PFSK-1 (cell line): ENCODE results near the gene VIT.

Source experiments
- FOXP2 ChIP-seq: optimal IDR thresholded peaks from 2 replicates; pipeline ENCODE3; 2011; ENCODE audit warnings: borderline replicate concordance, control low read depth, inconsistent platforms; ENCODE audit not compliant: insufficient read depth; ENCODE audit errors: extremely low read length, extremely low read depth
- POLR2AphosphoS5 ChIP-seq: IDR thresholded peaks from 2 replicates; pipeline ENCODE4 v1.6.1; 2012; ENCODE audit warnings: low read depth, mild to moderate bottlenecking, control low read depth, low read length, moderate library complexity
- SIN3A ChIP-seq: IDR thresholded peaks from 2 replicates; pipeline ENCODE4 v1.6.1; 2012; ENCODE audit warnings: mild to moderate bottlenecking, low read length, moderate library complexity, borderline replicate concordance; ENCODE audit not compliant: insufficient read depth
- TAF1 ChIP-seq: IDR thresholded peaks from 2 replicates; pipeline ENCODE4 v1.6.1; 2012; ENCODE audit warnings: low read length, control low read depth, borderline replicate concordance; ENCODE audit not compliant: insufficient read depth
- TF ChIP-seq, protein P1 (sequence below), 2 experiments: IDR thresholded peaks; 2 replicates each; pipeline versions ENCODE4 v1.6.1 to v1.8.0; 2011 to 2012; ENCODE audit warnings: low read depth in 2 of 2, low read length in 2 of 2, control low read depth in 1 of 2, inconsistent platforms in 1 of 2, mild to moderate bottlenecking in 1 of 2, moderate library complexity in 1 of 2; ENCODE audit not compliant: insufficient read depth in 1 of 2

The VIT gene

DNA sequence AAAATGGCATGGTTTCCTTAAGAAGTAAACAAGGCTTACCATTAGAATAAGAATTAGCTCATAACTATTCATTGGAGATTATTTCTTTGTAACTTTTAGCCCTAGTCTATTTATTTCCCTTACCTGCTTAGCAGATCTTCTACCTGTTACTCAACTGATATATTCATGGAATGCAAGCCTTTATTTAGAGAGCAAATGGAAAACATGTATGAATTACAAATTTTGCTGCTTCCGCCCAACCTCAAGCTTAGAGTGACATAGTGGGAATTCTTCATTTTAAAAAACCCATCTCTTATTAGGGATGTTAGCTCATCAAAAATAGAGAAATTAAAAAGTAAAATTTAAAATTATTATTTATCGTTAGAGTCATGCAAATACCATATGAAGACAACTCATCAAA lies 158.9 kb downstream of the VIT start:
- TF ChIP-seq FOXP2 (no peak), SIN3A (no peak), POLR2AphosphoS5 (no peak), TAF1 (no peak)
- TF ChIP-seq, protein P1, sequence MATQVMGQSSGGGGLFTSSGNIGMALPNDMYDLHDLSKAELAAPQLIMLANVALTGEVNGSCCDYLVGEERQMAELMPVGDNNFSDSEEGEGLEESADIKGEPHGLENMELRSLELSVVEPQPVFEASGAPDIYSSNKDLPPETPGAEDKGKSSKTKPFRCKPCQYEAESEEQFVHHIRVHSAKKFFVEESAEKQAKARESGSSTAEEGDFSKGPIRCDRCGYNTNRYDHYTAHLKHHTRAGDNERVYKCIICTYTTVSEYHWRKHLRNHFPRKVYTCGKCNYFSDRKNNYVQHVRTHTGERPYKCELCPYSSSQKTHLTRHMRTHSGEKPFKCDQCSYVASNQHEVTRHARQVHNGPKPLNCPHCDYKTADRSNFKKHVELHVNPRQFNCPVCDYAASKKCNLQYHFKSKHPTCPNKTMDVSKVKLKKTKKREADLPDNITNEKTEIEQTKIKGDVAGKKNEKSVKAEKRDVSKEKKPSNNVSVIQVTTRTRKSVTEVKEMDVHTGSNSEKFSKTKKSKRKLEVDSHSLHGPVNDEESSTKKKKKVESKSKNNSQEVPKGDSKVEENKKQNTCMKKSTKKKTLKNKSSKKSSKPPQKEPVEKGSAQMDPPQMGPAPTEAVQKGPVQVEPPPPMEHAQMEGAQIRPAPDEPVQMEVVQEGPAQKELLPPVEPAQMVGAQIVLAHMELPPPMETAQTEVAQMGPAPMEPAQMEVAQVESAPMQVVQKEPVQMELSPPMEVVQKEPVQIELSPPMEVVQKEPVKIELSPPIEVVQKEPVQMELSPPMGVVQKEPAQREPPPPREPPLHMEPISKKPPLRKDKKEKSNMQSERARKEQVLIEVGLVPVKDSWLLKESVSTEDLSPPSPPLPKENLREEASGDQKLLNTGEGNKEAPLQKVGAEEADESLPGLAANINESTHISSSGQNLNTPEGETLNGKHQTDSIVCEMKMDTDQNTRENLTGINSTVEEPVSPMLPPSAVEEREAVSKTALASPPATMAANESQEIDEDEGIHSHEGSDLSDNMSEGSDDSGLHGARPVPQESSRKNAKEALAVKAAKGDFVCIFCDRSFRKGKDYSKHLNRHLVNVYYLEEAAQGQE (IDR thresholded peaks at IDR 0.05; ENCODE audit: insufficient read depth in 1 of 2, low read depth in 2 of 2, low read length in 2 of 2) = no peak

- TF ChIP-seq, protein P1 (IDR thresholded peaks at IDR 0.05; ENCODE audit: insufficient read depth in 1 of 2, low read depth in 2 of 2, low read length in 2 of 2) = no peak
- TF ChIP-seq POLR2AphosphoS5 (no peak), TAF1 (no peak), FOXP2 (no peak), SIN3A (no peak)
These were observed 161.2 kb downstream of the VIT start for GRCh38 chr2:36857713-36858112.

- TF ChIP-seq TAF1 = no peak
- TF ChIP-seq SIN3A = no peak
- TF ChIP-seq FOXP2 = no peak
- TF ChIP-seq POLR2AphosphoS5 = no peak
- TF ChIP-seq, protein P1 (IDR thresholded peaks at IDR 0.05; ENCODE audit: insufficient read depth in 1 of 2, low read depth in 2 of 2, low read length in 2 of 2) = no peak
These were observed 162.3 kb downstream of the VIT start for GRCh38 chr2:36858551-36859365.

DNA sequence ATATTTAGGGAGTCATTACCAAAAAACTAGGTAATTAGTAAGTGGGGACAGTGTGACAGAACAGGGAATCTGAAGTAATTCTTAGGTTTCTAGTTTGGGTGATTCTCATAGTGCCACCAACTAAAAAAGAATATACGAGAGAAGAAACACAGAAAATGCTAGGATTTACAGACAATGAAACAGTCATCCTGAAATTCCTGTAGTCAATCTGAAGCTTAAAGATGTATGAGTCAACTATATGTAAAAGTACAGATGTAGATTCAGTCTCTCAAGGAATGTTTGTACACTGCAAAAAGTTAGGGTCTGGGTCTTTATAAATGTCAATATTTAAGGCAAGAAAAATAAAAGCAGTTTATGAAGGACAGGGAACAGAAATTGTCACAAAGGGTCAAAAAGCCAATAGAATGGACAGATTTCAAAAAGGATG lies 162.9 kb downstream of the VIT start:
- TF ChIP-seq POLR2AphosphoS5 (no peak), SIN3A (no peak), TAF1 (no peak), FOXP2 (no peak)
- TF ChIP-seq, protein P1 (IDR thresholded peaks at IDR 0.05; ENCODE audit: insufficient read depth in 1 of 2, low read depth in 2 of 2, low read length in 2 of 2) = no peak

DNA sequence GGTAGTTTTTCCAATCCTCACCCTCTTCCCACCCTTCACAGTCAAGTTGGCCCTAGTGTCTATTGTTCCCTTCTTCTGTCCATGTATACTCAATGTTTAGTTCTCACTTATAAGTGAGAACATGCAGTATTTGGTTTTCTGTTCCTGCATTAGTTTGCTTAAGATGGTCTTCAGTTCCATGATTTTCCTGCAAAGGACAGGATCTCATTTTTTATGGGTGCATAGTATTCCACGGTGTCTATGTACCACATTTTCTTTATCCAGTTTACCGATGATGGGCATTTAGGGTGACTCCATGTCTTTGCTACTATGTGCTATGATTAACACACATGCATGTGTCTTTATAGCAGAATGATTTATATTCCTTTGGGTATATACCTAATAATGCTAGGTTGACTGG lies 165.4 kb downstream of the VIT start:
- TF ChIP-seq SIN3A (no peak), FOXP2 (no peak), TAF1 (no peak), POLR2AphosphoS5 (no peak)
- TF ChIP-seq, protein P1 (IDR thresholded peaks at IDR 0.05; ENCODE audit: insufficient read depth in 1 of 2, low read depth in 2 of 2, low read length in 2 of 2) = no peak
